ENCODE measurements around the gene LPGAT1.
"Not testable (repeated sequence)": the region's sequence is repeated elsewhere in the genome, so short reads cannot be mapped to it uniquely, and the experiment has no call there.

Gene LPGAT1

GRCh38 chr1:211705467-211706091 is 125.0 kb downstream of the LPGAT1 start:
- DNase-seq (ENCODE audit: low read depth) = no peak

- DNase-seq (ENCODE audit: low read depth) = no peak
Measured at GRCh38 chr1:211704543-211704942, 126.0 kb downstream of the LPGAT1 start.

- no peak for DNase-seq (ENCODE audit: low read depth)
Measured at GRCh38 chr1:211703812-211704537, 126.6 kb downstream of the LPGAT1 start.

GRCh38 chr1:211701733-211702132 is 128.8 kb downstream of the LPGAT1 start:
- no peak for DNase-seq (ENCODE audit: low read depth)

- DNase-seq (ENCODE audit: low read depth) = no peak
Measured at GRCh38 chr1:211699059-211699458, 131.5 kb downstream of the LPGAT1 start.

- DNase-seq (ENCODE audit: low read depth) = no peak
Measured at GRCh38 chr1:211698161-211699026, 132.2 kb downstream of the LPGAT1 start.

- DNase-seq (ENCODE audit: low read depth) = no peak
Measured at GRCh38 chr1:211697356-211697755, 133.2 kb downstream of the LPGAT1 start.

GRCh38 chr1:211695135-211695816 is 135.3 kb downstream of the LPGAT1 start:
- no peak for DNase-seq (ENCODE audit: low read depth)

- not testable (repeated sequence) for DNase-seq (ENCODE audit: low read depth)
Measured at GRCh38 chr1:211693911-211694310, 136.7 kb downstream of the LPGAT1 start.

Measured in non-pigmented ciliary epithelial cell (primary cell).